IMR-90 (cell line): ENCODE data around the gene SMAD4. TPM values are rescaled to one million over a fixed set of nuclear protein-coding genes. Genes with fewer than 3 reads are reported as not detected.

ENCODE experiments used
- ATAC-seq: fragments of 200-7000 bp; cut with Tn5 transposase; 2 replicates; pipeline ENCODE4 v1.9.1; 2020; ENCODE audit warnings: low read depth, mild to moderate bottlenecking, moderate library complexity
- BruUV-seq: library from RNA; stranded (reverse); fragments of 400-500 nt; replicated peaks from 2 replicates; lab custom pipeline; 2021; lab: Mats Ljungman, UMichigan
- CTCF ChIA-PET: fragments of 300-600 bp; formaldehyde crosslinking; extraction: SDS; loops from one replicate; lab custom pipeline; 2021; ENCODE audit warnings: antibody characterized with exemption; lab: Yijun Ruan, JAX
- POLR2A ChIA-PET: fragments of 300-600 bp; sonication (Branson Sonifier 250); formaldehyde crosslinking; loops from one replicate; lab custom pipeline; 2022; ENCODE audit warnings: antibody characterized with exemption; ENCODE audit not compliant: unreplicated experiment; lab: Charles Lee
- DNase-seq: peaks from one replicate; pipeline ENCODE4 v3.0.0; 2013
- H2AFZ ChIP-seq: replicated peaks from 2 replicates; pipeline ENCODE3; 2013; ENCODE audit warnings: low read length, mild to moderate bottlenecking; ENCODE audit not compliant: poor library complexity
- H2AK5ac ChIP-seq: 2 replicates; pipeline ENCODE4 v1.6.1; 2013; ENCODE audit warnings: low read depth, low read length, inconsistent platforms
- H2AK9ac ChIP-seq: replicated peaks from 2 replicates; pipeline ENCODE3; 2013; ENCODE audit warnings: mild to moderate bottlenecking, low read depth, low read length, moderate library complexity; ENCODE audit not compliant: poor library complexity
- H2BK120ac ChIP-seq: 2 replicates; pipeline ENCODE4 v1.6.1; 2013; ENCODE audit warnings: low read depth, low read length, inconsistent platforms
- H2BK15ac ChIP-seq: 3 replicates; pipeline ENCODE4 v1.6.1; 2013; ENCODE audit warnings: low read depth, low read length, inconsistent platforms
- H2BK20ac ChIP-seq: 2 replicates; pipeline ENCODE4 v1.6.1; 2013; ENCODE audit warnings: low read depth, mild to moderate bottlenecking, inconsistent platforms, low read length, moderate library complexity
- H2BK5ac ChIP-seq: 2 replicates; pipeline ENCODE4 v1.6.1; 2013; ENCODE audit warnings: mild to moderate bottlenecking, low read depth, low read length, inconsistent platforms; ENCODE audit not compliant: poor library complexity, severe bottlenecking
- H3K14ac ChIP-seq: replicated peaks from 2 replicates; pipeline ENCODE4 v1.6.1; 2013; ENCODE audit warnings: low read depth, low read length, inconsistent platforms
- H3K18ac ChIP-seq: 2 replicates; pipeline ENCODE4 v1.6.1; 2013; ENCODE audit warnings: low read depth, low read length, control low read depth
- H3K23ac ChIP-seq: 2 replicates; pipeline ENCODE4 v1.6.1; 2013; ENCODE audit warnings: low read depth, low read length, inconsistent platforms
- H3K27ac ChIP-seq: 2 replicates; pipeline ENCODE4 v1.5.1; 2013; ENCODE audit warnings: mild to moderate bottlenecking, control low read depth, low read length; ENCODE audit not compliant: insufficient read depth
- H3K27me3 ChIP-seq: 2 replicates; pipeline ENCODE4 v1.6.1; 2013; ENCODE audit warnings: low read length; ENCODE audit not compliant: control insufficient read depth, insufficient read depth
- H3K36me3 ChIP-seq: 2 replicates; pipeline ENCODE4 v1.6.1; 2013; ENCODE audit warnings: low read length, mixed read lengths; ENCODE audit not compliant: control insufficient read depth, insufficient read depth
- H3K4ac ChIP-seq: 2 replicates; pipeline ENCODE4 v1.6.1; 2013; ENCODE audit warnings: low read depth, low read length, inconsistent platforms
- H3K4me1 ChIP-seq: 2 replicates; pipeline ENCODE4 v1.6.1; 2013; ENCODE audit warnings: low read length, mixed read lengths; ENCODE audit not compliant: control insufficient read depth, insufficient read depth
- H3K4me2 ChIP-seq: 2 replicates; pipeline ENCODE4 v1.6.1; 2013; ENCODE audit warnings: low read depth, mild to moderate bottlenecking, control low read depth, low read length, moderate library complexity
- H3K4me3 ChIP-seq: 2 replicates; pipeline ENCODE4 v1.5.1; 2013; ENCODE audit warnings: low read depth, mild to moderate bottlenecking, control low read depth, low read length, moderate library complexity; ENCODE audit not compliant: insufficient read depth
- H3K56ac ChIP-seq: 2 replicates; pipeline ENCODE4 v1.6.1; 2013; ENCODE audit warnings: low read length, inconsistent platforms; ENCODE audit not compliant: insufficient read depth; ENCODE audit errors: extremely low read depth
- H3K79me1 ChIP-seq, 2 experiments: 2 replicates each; pipeline ENCODE4 v1.6.1; 2013; ENCODE audit warnings: low read length in 2 of 2, inconsistent platforms in 1 of 2, low read depth in 1 of 2
- H3K9ac ChIP-seq: 2 replicates; pipeline ENCODE4 v1.6.1; 2013; ENCODE audit warnings: low read depth, low read length, control low read depth
- H3K9me1 ChIP-seq: 2 replicates; pipeline ENCODE4 v1.6.1; 2013; ENCODE audit warnings: low read length, inconsistent platforms; ENCODE audit not compliant: insufficient read depth
- H3K9me3 ChIP-seq: 2 replicates; pipeline ENCODE4 v1.6.1; 2013; ENCODE audit warnings: low read length; ENCODE audit not compliant: control insufficient read depth, insufficient read depth
- H4K20me1 ChIP-seq: 2 replicates; pipeline ENCODE4 v1.6.1; 2013; ENCODE audit warnings: low read length, inconsistent platforms; ENCODE audit not compliant: insufficient read depth
- H4K5ac ChIP-seq: 2 replicates; pipeline ENCODE4 v1.6.1; 2013; ENCODE audit warnings: mild to moderate bottlenecking, low read depth, low read length, control low read depth
- H4K8ac ChIP-seq, 2 experiments: 2 replicates each; pipeline ENCODE4 v1.6.1; 2013; ENCODE audit warnings: low read depth in 2 of 2, low read length in 2 of 2, control low read depth in 1 of 2, inconsistent platforms in 1 of 2
- H4K91ac ChIP-seq: 2 replicates; pipeline ENCODE4 v1.6.1; 2013; ENCODE audit warnings: low read depth, low read length, inconsistent platforms; ENCODE audit not compliant: insufficient read depth
- MAFK ChIP-seq: IDR thresholded peaks from 2 replicates; pipeline ENCODE4 v1.6.1; 2012; ENCODE audit warnings: low read depth, low read length, improper control_type of control experiment
- SMC3 ChIP-seq: fragments of 150-350 bp; IDR thresholded peaks from 2 replicates; pipeline ENCODE4 v1.6.1; 2016; ENCODE audit warnings: low read depth, mild to moderate bottlenecking, antibody characterized with exemption, low read length, moderate library complexity
- dilution Hi-C: fragments of 300-500 bp; cut with HindIII; formaldehyde crosslinking; loops from one replicate; pipeline ENCODE4 v1.14.3; 2018; ENCODE audit warnings: low sequenced_read_pairs; ENCODE audit not compliant: unreplicated experiment
- in situ Hi-C: fragments of 300-500 bp; cut with MboI; formaldehyde crosslinking; loops from 3 replicates; pipeline ENCODE4 v1.14.3; 2019; ENCODE audit warnings: low sequenced_read_pairs, inconsistent platforms, mixed read lengths
- intact Hi-C: fragments of 100-400 bp; cut with micrococcal nuclease; formaldehyde crosslinking; loops from 2 replicates; pipeline ENCODE4 v1.10.0; 2022
- polyA plus RNA-seq, 3 experiments: library from polyadenylated mRNA; depleted of rRNA; stranded (reverse); fragments of >200 nt; gene quantifications; 2 replicates each; pipeline ENCODE4 v1.2.3, GENCODE V29; 2012; ENCODE audit warnings: low replicate concordance in 1 of 3
- total RNA-seq: library from RNA; depleted of rRNA; stranded (reverse); fragments of >200 nt; gene quantifications from 2 replicates; pipeline ENCODE4 v1.2.3, GENCODE V29; 2012
- TF ChIP-seq, protein P1 (sequence below): fragments of 150-350 bp; IDR thresholded peaks from 2 replicates; pipeline ENCODE4 v1.6.1; 2017; ENCODE audit warnings: mild to moderate bottlenecking, antibody characterized with exemption, low read length, low read depth

Gene SMAD4
- total and polyA plus RNA-seq, 2 of the 4 experiments (the other 2 are of a cell fraction): 57.6 to 145 TPM

GRCh38 chr18:51064256-51064655, 34.2 kb downstream of the SMAD4 start:
- H3K27me3 ChIP-seq: no peaks in the 10 kb centered on the region
- H3K79me1 ChIP-seq: peaks cover 14 to 19% of the 10 kb centered on the region in 2 experiments
- H4K20me1 ChIP-seq: no peaks in the 10 kb centered on the region; the same call in 1 of the 2 replicates
- H3K9ac ChIP-seq: no peak overlapping the region
- no peak overlapping the region for H2BK20ac ChIP-seq
- no peak overlapping the region for H2AK5ac ChIP-seq
- H4K91ac ChIP-seq: no peak overlapping the region
- H2BK15ac ChIP-seq: no peak overlapping the region
- DNase-seq (no peak), ATAC-seq (no peak)
- in situ Hi-C loops: no loop called here
- H3K27ac ChIP-seq: no peak overlapping the region
- peaks cover 6% of the 10 kb centered on the region for H3K4me1 ChIP-seq
- H3K18ac ChIP-seq: no peak overlapping the region
- H3K4me2 ChIP-seq: no peak overlapping the region
- no peak overlapping the region for H2BK5ac ChIP-seq
- no peak overlapping the region for H3K14ac ChIP-seq
- POLR2A ChIA-PET: no interaction called here
- BruUV-seq: no TSS peak
- no peak overlapping the region for H2AK9ac ChIP-seq
- CTCF ChIA-PET: no interaction called here
- H3K23ac ChIP-seq: 0 out of 2 replicates have a peak overlapping the region, but pooled peaks have one; percentile 38
- no peak overlapping the region for H3K4ac ChIP-seq
- dilution Hi-C loops: no loop called here
- no peak overlapping the region; the same call in 1 of the 2 replicates for H3K56ac ChIP-seq
- peaks cover 22% of the 10 kb centered on the region for H3K36me3 ChIP-seq
- no peak for TF ChIP-seq SMC3
- TF ChIP-seq, protein P1, sequence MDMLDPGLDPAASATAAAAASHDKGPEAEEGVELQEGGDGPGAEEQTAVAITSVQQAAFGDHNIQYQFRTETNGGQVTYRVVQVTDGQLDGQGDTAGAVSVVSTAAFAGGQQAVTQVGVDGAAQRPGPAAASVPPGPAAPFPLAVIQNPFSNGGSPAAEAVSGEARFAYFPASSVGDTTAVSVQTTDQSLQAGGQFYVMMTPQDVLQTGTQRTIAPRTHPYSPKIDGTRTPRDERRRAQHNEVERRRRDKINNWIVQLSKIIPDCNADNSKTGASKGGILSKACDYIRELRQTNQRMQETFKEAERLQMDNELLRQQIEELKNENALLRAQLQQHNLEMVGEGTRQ: no peak
- TF ChIP-seq MAFK: no peak
- H4K5ac ChIP-seq: no peak overlapping the region
- H2AFZ ChIP-seq: no peak overlapping the region
- H2BK120ac ChIP-seq: no peak overlapping the region
- H3K9me1 ChIP-seq: peaks cover 4% of the 10 kb centered on the region; the same call in 1 of the 2 replicates
- H3K4me3 ChIP-seq: no peak overlapping the region
- no peak overlapping the region for H4K8ac ChIP-seq
- H3K9me3 ChIP-seq: no peaks in the 10 kb centered on the region
- intact Hi-C loops: no loop called here
